HG03196 (cell line): ENCODE measurements around the gene ATP8B4.
A peak's percentile ranks its signal among the peaks of the same experiment; 100 is the strongest.

ENCODE experiments used
- ATAC-seq: cut with Tn5 transposase; IDR thresholded peaks from one replicate; pipeline ENCODE4 v1.9.1; 2021; ENCODE audit not compliant: unreplicated experiment

ATP8B4 gene

DNA sequence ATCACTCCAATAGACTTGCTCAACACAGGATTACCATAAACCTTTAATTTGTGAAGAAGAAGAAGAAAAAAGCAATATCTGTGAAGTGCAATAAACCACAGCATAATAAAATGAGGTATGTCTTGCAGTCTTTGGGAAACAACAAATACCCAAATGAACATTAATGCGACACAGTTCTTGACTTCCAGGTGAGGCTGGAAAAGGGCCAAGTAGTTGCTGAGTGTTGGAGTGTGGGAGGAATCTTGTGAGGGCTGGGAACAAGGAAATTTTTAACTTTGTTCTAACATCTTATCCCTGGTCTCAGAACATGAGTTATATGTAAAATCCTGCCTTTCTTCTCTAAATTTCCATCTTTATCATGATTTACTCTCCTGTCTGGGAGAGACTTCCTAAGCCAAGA, 291.7 kb downstream of the ATP8B4 start:
- ATAC-seq, result no peak

DNA sequence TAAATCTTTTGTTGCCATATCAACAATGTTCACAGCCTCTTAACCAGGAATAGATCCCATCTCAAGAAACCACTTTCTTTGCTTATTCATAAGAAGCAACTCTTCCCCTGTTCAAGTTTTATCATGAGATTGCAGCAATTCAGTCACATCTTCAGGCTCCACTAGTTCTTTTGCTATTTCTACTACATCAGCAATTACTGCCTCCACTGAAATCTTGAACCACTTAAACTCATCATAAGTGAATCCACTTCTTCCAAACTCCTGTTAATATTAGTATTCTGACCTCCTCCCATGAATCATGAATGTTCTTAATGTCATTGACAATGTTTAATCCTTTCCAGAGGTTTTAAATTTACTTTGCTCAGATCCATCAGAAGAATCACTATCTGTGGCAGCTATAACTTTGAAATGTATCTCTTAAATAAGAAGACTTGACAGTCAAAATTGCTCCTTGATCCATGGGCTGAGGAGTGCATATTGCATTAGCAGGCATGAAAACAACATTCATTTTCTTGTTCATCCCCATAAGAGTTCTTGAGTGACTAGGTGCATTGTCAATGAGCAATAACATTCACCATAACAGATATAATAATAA, 292.3 kb downstream of the ATP8B4 start:
- no peak for ATAC-seq

DNA sequence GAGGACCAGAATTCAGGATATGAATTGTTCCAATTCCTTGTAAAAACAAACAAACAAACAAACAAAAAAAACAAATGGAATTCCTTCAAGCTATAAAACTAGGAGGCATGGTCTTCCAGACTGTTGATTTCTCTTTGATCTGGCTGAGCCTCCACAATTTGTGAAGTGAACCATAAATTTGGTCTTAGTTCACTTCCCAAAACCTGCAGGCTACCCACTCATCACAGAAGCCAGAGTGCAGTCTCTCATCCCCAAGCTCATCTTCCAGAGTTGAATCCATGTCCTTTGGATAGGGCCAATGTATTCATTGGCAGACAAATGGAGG, 294.3 kb downstream of the ATP8B4 start:
- no peak for ATAC-seq

DNA sequence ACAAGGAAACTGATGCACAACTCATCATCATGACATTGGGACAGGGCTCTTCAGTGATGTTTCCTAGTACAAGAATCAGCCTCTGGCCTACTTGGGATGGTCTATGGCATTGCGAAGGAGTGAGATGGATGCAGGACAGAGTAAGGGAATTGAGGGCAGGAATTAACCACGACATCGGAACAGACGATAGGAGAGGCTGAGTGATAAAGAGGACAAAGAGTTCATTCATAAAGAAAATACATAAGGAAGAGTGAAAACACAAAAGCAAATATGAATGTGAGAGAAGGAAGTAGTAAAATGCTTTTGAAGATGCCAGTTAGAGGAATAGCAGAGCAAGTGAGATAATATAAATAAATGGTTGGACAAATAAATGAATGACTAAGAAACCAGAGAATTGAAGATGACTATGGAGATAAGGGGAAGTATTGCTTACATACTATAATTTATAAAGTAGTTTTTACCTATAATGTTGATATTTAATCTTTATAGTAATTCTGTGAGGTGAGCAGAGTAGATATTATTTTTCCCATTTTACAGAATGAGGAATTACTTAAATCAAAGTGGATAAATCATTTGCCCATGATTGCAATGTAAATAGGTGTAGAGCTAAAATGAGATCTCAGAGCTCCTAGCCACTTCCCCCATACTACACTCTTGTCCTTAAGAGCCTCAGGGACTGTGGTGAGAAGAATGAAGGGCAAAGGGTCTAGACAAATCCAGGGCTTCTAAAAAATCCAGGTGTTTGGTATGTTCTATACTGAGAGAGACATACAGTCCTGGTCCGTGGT, 294.9 kb downstream of the ATP8B4 start:
- ATAC-seq, result no peak

DNA sequence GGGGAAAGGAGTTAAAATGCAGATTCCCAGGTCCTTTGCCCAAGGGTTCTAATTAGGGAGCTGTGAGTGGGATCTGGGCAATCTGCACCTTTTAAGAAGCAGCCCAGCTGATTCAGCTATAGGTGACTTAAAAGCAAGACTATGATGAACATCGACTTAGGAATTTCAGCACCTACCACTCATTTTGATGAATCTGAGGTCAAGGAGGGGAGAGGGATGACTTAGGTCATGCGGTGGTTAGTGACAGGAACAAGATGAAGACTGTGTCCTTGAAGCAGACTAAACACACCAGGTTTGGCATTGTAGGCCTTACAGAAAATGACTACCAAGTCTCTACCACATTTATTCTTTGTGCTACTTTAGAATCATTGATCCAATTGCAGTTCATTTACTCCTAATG, 301.9 kb downstream of the ATP8B4 start:
- no peak for ATAC-seq

DNA sequence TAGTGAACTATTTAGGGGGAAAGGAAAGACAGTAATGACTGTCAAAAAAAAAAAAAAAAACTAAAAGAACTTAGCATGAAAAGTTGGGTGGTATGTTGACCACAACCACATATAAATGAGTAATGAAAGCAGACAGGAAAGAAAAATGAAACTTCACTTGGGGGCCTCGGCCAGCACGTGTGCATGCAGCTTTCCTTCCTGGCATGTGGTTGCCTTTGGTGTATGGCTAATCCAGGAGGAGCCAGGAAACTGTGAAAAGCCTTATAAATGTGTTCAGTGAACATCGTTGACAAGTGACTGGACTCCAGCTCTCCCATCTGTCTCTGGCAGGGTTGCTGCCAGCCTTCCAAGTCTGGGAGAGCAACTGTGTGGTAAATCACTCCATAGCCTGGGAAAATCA, 303.1 kb downstream of the ATP8B4 start:
- ATAC-seq, result peak; percentile 58

DNA sequence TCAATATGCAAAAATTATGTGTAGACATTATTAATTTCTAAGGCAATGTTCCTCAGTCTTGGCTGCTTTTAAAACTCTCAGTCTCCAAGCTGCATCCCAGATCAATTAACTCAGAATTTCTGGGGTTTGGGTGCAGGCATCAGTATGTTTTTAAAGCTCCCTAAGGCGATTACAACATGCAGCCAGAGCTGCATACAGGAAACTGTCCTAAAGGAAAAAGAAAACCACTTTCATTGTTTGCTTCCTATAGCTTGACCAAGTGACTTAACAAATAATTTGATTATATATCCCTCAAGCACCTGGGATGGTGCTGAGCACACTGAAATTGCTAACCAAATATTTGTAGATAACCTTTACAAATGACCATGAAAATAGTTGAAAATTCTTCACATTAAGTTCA, 303.5 kb downstream of the ATP8B4 start:
- peak; percentile 13 for ATAC-seq

DNA sequence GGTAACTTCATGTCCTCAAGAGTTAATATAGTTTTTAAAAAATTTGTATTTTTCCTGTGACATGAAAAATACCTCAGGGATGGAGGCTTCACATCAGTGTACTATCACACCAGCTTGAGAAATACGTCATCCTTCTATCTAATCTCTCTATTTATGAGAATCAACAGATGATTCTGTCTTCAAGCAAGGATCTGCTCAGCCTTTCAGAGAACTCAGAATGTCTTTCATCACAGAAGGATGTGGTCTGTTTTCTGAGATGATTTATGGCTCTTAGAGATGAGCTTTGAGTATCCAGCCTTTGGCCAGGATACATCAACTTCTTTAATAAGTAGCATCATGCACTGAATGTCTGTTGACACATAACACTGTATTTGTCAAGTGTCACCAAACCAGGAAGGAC, 304.3 kb downstream of the ATP8B4 start:
- no peak for ATAC-seq

DNA sequence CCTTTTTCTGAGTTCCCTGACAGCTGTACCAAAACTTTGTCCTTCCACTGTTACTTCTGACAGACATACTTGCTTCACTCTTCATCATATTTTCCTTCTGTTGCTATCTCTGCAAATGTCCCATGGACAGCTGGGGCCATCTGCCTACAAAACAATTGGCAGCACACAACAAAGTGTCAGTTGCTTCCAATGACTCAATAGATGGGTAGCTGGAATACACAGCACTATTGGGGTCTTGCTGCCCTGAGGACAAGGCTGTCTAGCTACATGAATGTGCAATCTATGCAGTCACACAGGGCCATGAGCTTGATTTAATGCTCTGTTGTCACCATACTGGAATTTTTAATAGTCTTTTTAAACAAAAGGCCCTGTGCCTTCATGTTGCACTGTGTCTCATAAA, 305.4 kb downstream of the ATP8B4 start:
- no peak for ATAC-seq

DNA sequence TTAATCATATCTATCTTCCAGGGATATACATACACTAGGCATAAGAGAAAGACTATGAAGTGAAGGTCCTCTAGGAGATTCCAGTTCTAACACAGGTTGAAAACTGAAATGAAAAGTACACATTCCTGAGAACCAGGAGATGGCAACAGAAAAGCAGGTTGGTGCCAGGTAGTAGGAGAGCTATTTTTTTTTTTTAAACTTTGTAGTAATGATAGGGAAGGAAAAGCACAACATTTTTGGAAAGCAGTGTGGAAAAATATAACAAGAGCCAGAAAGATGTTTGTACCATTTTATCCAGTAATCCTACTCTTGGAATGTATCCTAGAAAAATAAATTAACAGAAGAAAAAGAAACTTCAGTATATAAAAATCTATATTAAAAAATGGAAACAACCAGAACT, 308.3 kb downstream of the ATP8B4 start:
- ATAC-seq, result no peak

DNA sequence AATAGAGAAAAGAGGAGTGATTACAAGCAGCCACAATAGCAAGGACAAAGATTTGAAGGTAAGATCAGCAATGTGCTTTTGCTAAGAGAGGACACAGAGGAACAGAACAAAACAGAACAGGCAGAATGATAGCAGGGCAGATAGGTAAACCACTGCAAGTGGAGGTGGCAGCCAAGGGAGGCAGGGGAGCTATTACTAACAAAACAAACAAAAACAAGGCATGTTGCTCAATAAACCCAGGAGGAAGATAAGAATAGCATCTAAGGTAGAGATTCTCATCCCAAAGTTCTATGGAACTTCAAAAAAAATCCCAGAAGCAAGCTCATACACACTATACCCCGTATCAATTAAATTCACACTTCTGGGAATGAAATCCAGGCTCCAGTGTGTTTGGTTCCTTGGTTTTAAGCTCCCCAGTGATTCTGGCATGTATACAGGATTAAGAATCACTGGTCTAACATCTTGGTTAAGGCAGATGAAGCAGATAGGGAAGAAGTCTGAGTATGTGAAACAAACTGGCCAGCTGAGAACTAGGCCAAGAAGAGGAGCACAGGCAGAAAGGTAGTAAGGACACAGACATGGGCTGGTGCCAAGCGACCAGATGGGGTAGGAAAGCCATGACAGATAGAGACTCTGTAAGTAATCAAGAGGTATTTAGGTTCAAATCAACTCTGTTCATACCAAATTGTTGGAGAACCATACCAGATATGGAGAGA, 309.0 kb downstream of the ATP8B4 start:
- no peak for ATAC-seq

DNA sequence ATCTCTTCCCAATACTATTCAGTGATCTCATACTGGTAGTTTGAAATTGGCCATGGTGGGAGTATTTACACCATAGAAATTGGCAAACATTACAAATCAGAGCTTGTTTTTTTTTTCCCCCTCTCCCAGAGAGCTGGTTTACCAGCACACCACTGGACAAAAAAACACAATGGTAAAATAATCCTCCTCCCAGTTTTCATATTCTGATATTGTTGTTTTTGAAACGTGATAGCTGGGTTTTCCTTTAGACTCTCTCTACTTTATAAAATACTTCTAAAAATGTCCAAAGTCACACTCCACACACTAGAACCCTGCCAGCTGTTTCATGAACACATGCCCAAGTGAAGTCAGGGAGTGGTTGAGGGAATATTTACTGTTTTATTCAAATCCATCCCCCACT, 310.7 kb downstream of the ATP8B4 start:
- no peak for ATAC-seq
